ENCODE measurements around the gene POLRMT. TPM values are rescaled to one million over a fixed set of nuclear protein-coding genes. Genes with fewer than 3 reads are reported as not detected.

Gene POLRMT
- total and polyA plus RNA-seq, 2 donors (not counting 1 experiment from before 2014, with no cell fraction given), result 7.3 to 21.5 TPM

GRCh38 chr19:611481-611868 is 21.9 kb downstream of the POLRMT start:
- Histone ChIP-seq H3K27ac (ENCODE audit: insufficient read depth, low read length) (peak overlapping the region; percentile 78), H3K36me3 (ENCODE audit: control insufficient read depth, insufficient read depth, low read length) (no peaks in the 10 kb centered on the region), H3K9me3 (ENCODE audit: control insufficient read depth, insufficient read depth, low read depth, low read length) (no peaks in the 10 kb centered on the region), H4K20me1 (ENCODE audit: control insufficient read depth, extremely low read depth, insufficient read depth, low read length) (no peaks in the 10 kb centered on the region), H3K27me3 (ENCODE audit: control insufficient read depth, insufficient read depth, low read length) (no peaks in the 10 kb centered on the region), H2AFZ (ENCODE audit: low read length) (no peak overlapping the region), H3K9ac (ENCODE audit: insufficient read depth, low read length) (no peak overlapping the region), H3K4me3 (replicated peaks in 1 of 4; ENCODE audit: control extremely low read depth in 1 of 4, insufficient read depth in 1 of 4, low read depth in 3 of 4, low read length in 4 of 4) (no peak overlapping the region), H3K4me1 (ENCODE audit: control insufficient read depth, extremely low read depth, insufficient read depth, low read length) (peaks cover 9% of the 10 kb centered on the region), H3K79me2 (ENCODE audit: control insufficient read depth, insufficient read depth, low read length) (no peaks in the 10 kb centered on the region), H3K4me2 (ENCODE audit: extremely low read depth, insufficient read depth, low read length) (no peak overlapping the region)
- TF ChIP-seq EZH2 (IDR thresholded peaks at IDR 0.05; ENCODE audit: low read length, missing control alignments), result no peak
- no peak for TF ChIP-seq CTCF (conservative IDR thresholded peaks at IDR 0.05 in 1 of 2, IDR thresholded peaks at IDR 0.05 in 1 of 2; ENCODE audit: low read depth in 1 of 2, low read length in 2 of 2)
- DNase-seq (ENCODE audit: low read depth in 2 of 2), result peak; percentile 87 to 99

DNA sequence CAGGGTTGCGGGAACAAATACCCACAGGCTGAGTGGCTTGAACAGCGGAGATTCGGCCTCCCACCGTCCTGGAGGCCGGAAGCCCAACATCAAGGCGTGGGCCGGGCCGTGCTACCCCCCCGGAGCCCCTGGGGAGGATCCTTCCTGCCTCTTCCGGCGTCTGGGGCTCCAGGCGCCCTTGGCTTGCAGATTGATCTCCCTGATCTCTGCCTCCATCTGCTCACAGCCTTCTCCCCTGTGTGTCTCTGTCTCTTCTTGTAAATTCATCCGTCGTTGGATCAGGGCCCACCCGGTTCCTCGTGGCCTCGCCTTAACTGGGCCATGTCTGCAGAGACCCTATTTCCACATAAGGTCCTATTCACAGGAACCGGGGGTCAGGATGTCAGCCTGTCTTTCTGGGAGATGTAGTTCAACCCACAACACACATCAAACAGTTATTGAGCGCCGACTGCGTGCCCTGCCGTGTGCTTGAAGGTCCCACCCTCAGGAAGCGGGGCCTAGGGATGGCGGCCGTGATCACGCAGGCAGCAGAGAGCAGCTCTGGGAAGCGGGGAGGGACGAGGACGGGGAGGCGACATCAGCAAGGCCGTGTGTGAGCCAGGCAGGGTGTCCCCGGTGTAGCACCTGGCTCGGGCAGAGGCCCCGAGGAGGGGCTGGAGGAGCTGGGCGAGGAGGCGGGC is 22.4 kb downstream of the POLRMT start:
- H3K9me3 ChIP-seq (ENCODE audit: control insufficient read depth, insufficient read depth, low read depth, low read length), result no peaks in the 10 kb centered on the region
- DNase-seq (ENCODE audit: low read depth in 2 of 2), result peak; percentile 69 to 89
- peaks cover 9% of the 10 kb centered on the region for H3K4me1 ChIP-seq (ENCODE audit: control insufficient read depth, extremely low read depth, insufficient read depth, low read length)
- H3K4me2 ChIP-seq (ENCODE audit: extremely low read depth, insufficient read depth, low read length), result peak overlapping the region; percentile 54
- peak overlapping the region; percentile 78 for H3K27ac ChIP-seq (ENCODE audit: insufficient read depth, low read length)
- no peak overlapping the region for H3K4me3 ChIP-seq (replicated peaks in 1 of 4; ENCODE audit: control extremely low read depth in 1 of 4, insufficient read depth in 1 of 4, low read depth in 3 of 4, low read length in 4 of 4)
- no peaks in the 10 kb centered on the region for H3K27me3 ChIP-seq (ENCODE audit: control insufficient read depth, insufficient read depth, low read length)
- TF ChIP-seq EZH2 (IDR thresholded peaks at IDR 0.05; ENCODE audit: low read length, missing control alignments) (no peak), CTCF (conservative IDR thresholded peaks at IDR 0.05 in 1 of 2, IDR thresholded peaks at IDR 0.05 in 1 of 2; ENCODE audit: low read depth in 1 of 2, low read length in 2 of 2) (no peak)
- no peaks in the 10 kb centered on the region for H3K79me2 ChIP-seq (ENCODE audit: control insufficient read depth, insufficient read depth, low read length)
- H3K9ac ChIP-seq (ENCODE audit: insufficient read depth, low read length), result peak overlapping the region; percentile 60
- peak overlapping the region; percentile 47 for H2AFZ ChIP-seq (ENCODE audit: low read length)
- H4K20me1 ChIP-seq (ENCODE audit: control insufficient read depth, extremely low read depth, insufficient read depth, low read length), result no peaks in the 10 kb centered on the region
- no peaks in the 10 kb centered on the region for H3K36me3 ChIP-seq (ENCODE audit: control insufficient read depth, insufficient read depth, low read length)

GRCh38 chr19:610071-610800 is 23.1 kb downstream of the POLRMT start:
- H3K9ac ChIP-seq (ENCODE audit: insufficient read depth, low read length), result no peak overlapping the region
- TF ChIP-seq EZH2 (IDR thresholded peaks at IDR 0.05; ENCODE audit: low read length, missing control alignments) (no peak), CTCF (conservative IDR thresholded peaks at IDR 0.05 in 1 of 2, IDR thresholded peaks at IDR 0.05 in 1 of 2; ENCODE audit: low read depth in 1 of 2, low read length in 2 of 2) (no peak)
- H3K27ac ChIP-seq (ENCODE audit: insufficient read depth, low read length), result peak overlapping the region; percentile 78
- no peak overlapping the region for H2AFZ ChIP-seq (ENCODE audit: low read length)
- no peaks in the 10 kb centered on the region for H4K20me1 ChIP-seq (ENCODE audit: control insufficient read depth, extremely low read depth, insufficient read depth, low read length)
- no peak overlapping the region for H3K4me2 ChIP-seq (ENCODE audit: extremely low read depth, insufficient read depth, low read length)
- peaks cover 9% of the 10 kb centered on the region for H3K4me1 ChIP-seq (ENCODE audit: control insufficient read depth, extremely low read depth, insufficient read depth, low read length)
- no peaks in the 10 kb centered on the region for H3K79me2 ChIP-seq (ENCODE audit: control insufficient read depth, insufficient read depth, low read length)
- H3K27me3 ChIP-seq (ENCODE audit: control insufficient read depth, insufficient read depth, low read length), result no peaks in the 10 kb centered on the region
- no peak overlapping the region for H3K4me3 ChIP-seq (replicated peaks in 1 of 4; ENCODE audit: control extremely low read depth in 1 of 4, insufficient read depth in 1 of 4, low read depth in 3 of 4, low read length in 4 of 4)
- H3K9me3 ChIP-seq (ENCODE audit: control insufficient read depth, insufficient read depth, low read depth, low read length), result no peaks in the 10 kb centered on the region
- no peaks in the 10 kb centered on the region for H3K36me3 ChIP-seq (ENCODE audit: control insufficient read depth, insufficient read depth, low read length)
- DNase-seq (ENCODE audit: low read depth in 2 of 2), result no peak
